DOHH2 (cell line): ENCODE results near the gene PEAK1.

ENCODE experiments used
- H3F3A ChIP-seq: fragments of 200-600 bp; sonication (generic), shearing (Covaris generic); 2 replicates; pipeline ENCODE4 v1.6.0; 2016; ENCODE audit warnings: antibody characterized with exemption, mild to moderate bottlenecking; ENCODE audit not compliant: control insufficient read depth, insufficient read depth
- H3K27ac ChIP-seq: fragments of 200-600 bp; sonication (generic); 2 replicates; pipeline ENCODE4 v1.5.1; 2014; ENCODE audit warnings: low read depth, mild to moderate bottlenecking, low read length, moderate library complexity
- H3K27me3 ChIP-seq: fragments of 200-600 bp; sonication (generic); 2 replicates; pipeline ENCODE4 v1.6.1; 2014; ENCODE audit warnings: mild to moderate bottlenecking, low read length, mixed read lengths; ENCODE audit not compliant: control insufficient read depth
- H3K36me3 ChIP-seq: fragments of 200-600 bp; sonication (generic); 2 replicates; pipeline ENCODE4 v1.6.1; 2014; ENCODE audit warnings: mild to moderate bottlenecking, low read length, moderate library complexity, mixed read lengths; ENCODE audit not compliant: control insufficient read depth
- H3K4me1 ChIP-seq: fragments of 200-600 bp; sonication (generic); 2 replicates; pipeline ENCODE4 v1.6.1; 2014; ENCODE audit warnings: mild to moderate bottlenecking, low read length, mixed read lengths; ENCODE audit not compliant: control insufficient read depth
- H3K4me2 ChIP-seq: fragments of 200-600 bp; sonication (generic); 2 replicates; pipeline ENCODE4 v1.6.0; 2014; ENCODE audit warnings: mild to moderate bottlenecking, low read length, moderate library complexity
- H3K4me3 ChIP-seq: fragments of 200-600 bp; sonication (generic); 2 replicates; pipeline ENCODE4 v1.5.1; 2014; ENCODE audit warnings: mild to moderate bottlenecking, low read length, mixed read lengths
- H3K79me2 ChIP-seq: fragments of 200-600 bp; sonication (generic); 2 replicates; pipeline ENCODE4 v1.6.1; 2014; ENCODE audit warnings: mild to moderate bottlenecking, low read length, mixed read lengths; ENCODE audit not compliant: control insufficient read depth
- H3K9me2 ChIP-seq: fragments of 200-600 bp; sonication (generic); replicated peaks from 2 replicates; pipeline ENCODE4 v1.6.1; 2014; ENCODE audit warnings: mild to moderate bottlenecking, low read length, mixed read lengths; ENCODE audit not compliant: control insufficient read depth
- H3K9me3 ChIP-seq: fragments of 200-600 bp; sonication (generic); 2 replicates; pipeline ENCODE4 v1.6.1; 2014; ENCODE audit warnings: antibody characterized with exemption, low read length, mixed read lengths; ENCODE audit not compliant: control insufficient read depth, insufficient read depth
- H4K20me1 ChIP-seq: fragments of 200-600 bp; sonication (generic); 2 replicates; pipeline ENCODE4 v1.6.0; 2014; ENCODE audit warnings: low read depth, mild to moderate bottlenecking, antibody characterized with exemption, low read length, moderate library complexity; ENCODE audit not compliant: control insufficient read depth, insufficient read depth
- CTCF ChIP-seq: fragments of 200-600 bp; sonication (generic); IDR thresholded peaks from one replicate; pipeline ENCODE4 v1.5.1; 2014; ENCODE audit warnings: antibody characterized with exemption, mild to moderate bottlenecking, low read depth, low read length; ENCODE audit not compliant: poor library complexity, severe bottlenecking
- EZH2phosphoT487 ChIP-seq: fragments of 200-600 bp; sonication (generic); IDR thresholded peaks from 2 replicates; pipeline ENCODE4 v1.6.1; 2017; ENCODE audit warnings: borderline replicate concordance, mild to moderate bottlenecking, antibody characterized with exemption, low read length, moderate library complexity, mixed read lengths

The PEAK1 gene

DNA sequence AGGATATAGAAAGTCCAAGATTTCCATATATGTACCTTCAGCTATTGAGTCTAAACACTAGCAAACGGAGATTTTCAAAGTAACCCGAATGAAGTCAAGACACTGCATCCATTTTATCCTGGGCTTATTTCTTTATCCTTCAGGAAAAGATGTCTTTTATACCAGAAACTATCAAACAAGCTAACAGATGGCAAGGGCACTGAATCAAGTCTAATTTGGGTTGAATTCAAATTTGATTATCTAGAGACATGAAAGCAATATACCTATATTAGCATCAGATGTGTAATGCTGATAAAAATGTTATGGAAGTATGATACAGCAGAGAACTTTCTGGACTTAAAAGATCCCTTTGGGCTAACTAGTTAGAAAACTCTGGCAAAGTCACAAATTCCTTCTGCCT lies 210.7 kb downstream of the PEAK1 start:
- TF ChIP-seq EZH2phosphoT487: no peak
- TF ChIP-seq CTCF: no peak
- Histone ChIP-seq H3K27me3 (no peaks in the 10 kb centered on the region), H3K9me3 (no peaks in the 10 kb centered on the region), H3F3A (no peaks in the 10 kb centered on the region), H3K27ac (no peak overlapping the region), H3K79me2 (no peaks in the 10 kb centered on the region), H3K36me3 (no peaks in the 10 kb centered on the region), H3K9me2 (no peaks in the 10 kb centered on the region), H4K20me1 (no peaks in the 10 kb centered on the region), H3K4me2 (no peak overlapping the region), H3K4me1 (no peaks in the 10 kb centered on the region), H3K4me3 (no peak overlapping the region)

DNA sequence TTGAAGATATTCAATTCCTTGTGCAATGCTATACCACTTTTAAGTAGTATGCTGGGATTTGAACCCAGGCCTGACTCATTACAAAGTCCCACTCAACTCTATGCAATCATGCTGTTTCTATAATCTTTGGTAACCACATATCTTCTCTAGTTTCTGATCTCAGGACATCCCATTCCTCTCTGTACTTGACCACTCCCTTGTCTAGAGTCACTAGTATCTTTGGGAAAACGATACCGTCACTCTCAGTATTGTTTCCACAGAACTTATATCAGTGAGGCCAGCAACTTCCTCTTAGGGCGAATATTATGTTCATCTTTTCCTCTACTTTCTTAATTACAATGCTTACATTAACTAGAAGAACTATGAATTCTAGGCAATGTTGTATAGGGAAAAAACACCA lies 211.7 kb downstream of the PEAK1 start:
- H3K4me1 ChIP-seq: no peaks in the 10 kb centered on the region
- no peak overlapping the region for H3K27ac ChIP-seq
- H3K4me3 ChIP-seq: no peak overlapping the region
- H3K27me3 ChIP-seq: no peaks in the 10 kb centered on the region
- no peaks in the 10 kb centered on the region for H4K20me1 ChIP-seq
- H3K9me3 ChIP-seq: no peaks in the 10 kb centered on the region
- H3K79me2 ChIP-seq: no peaks in the 10 kb centered on the region
- H3K4me2 ChIP-seq: no peak overlapping the region
- H3F3A ChIP-seq: no peaks in the 10 kb centered on the region
- H3K36me3 ChIP-seq: no peaks in the 10 kb centered on the region
- TF ChIP-seq CTCF (no peak), EZH2phosphoT487 (no peak)
- H3K9me2 ChIP-seq: no peaks in the 10 kb centered on the region

DNA sequence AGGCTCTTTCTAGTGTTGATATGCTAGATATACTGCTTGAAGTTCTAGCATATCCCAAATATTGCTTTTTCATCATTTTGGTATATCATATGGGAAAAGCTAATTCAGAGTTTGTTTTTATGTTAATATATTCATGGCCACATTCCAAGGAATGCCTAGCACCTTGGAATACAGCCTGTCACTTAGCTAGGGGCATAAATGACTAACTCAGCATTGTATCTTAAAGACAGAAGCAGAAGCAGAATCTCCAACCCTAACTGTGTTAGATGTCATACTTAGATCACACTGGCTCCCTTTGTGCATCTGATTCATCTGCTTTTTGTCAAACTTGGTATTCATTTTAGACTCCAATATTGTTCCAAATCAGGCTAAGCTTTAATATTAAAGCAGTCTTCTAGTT lies 218.2 kb downstream of the PEAK1 start:
- Histone ChIP-seq H3K4me2 (no peak overlapping the region), H3K4me1 (no peaks in the 10 kb centered on the region), H3K27ac (no peak overlapping the region), H3K27me3 (no peaks in the 10 kb centered on the region), H3K4me3 (no peak overlapping the region), H4K20me1 (no peaks in the 10 kb centered on the region), H3K79me2 (no peaks in the 10 kb centered on the region), H3K36me3 (no peaks in the 10 kb centered on the region), H3F3A (no peaks in the 10 kb centered on the region), H3K9me2 (no peaks in the 10 kb centered on the region), H3K9me3 (no peaks in the 10 kb centered on the region)
- TF ChIP-seq EZH2phosphoT487: no peak
- TF ChIP-seq CTCF: no peak

GRCh38 chr15:77196381-77196780 lies 223.5 kb downstream of the PEAK1 start:
- H3K4me3 ChIP-seq: no peak overlapping the region
- no peaks in the 10 kb centered on the region for H3F3A ChIP-seq
- no peak overlapping the region for H3K27ac ChIP-seq
- peaks cover 5% of the 10 kb centered on the region; the same call in 1 of the 2 replicates for H3K4me1 ChIP-seq
- no peaks in the 10 kb centered on the region for H3K27me3 ChIP-seq
- H3K36me3 ChIP-seq: no peaks in the 10 kb centered on the region
- no peaks in the 10 kb centered on the region for H3K9me2 ChIP-seq
- TF ChIP-seq EZH2phosphoT487 (no peak), CTCF (no peak)
- no peaks in the 10 kb centered on the region for H4K20me1 ChIP-seq
- H3K4me2 ChIP-seq: no peak overlapping the region
- no peaks in the 10 kb centered on the region for H3K79me2 ChIP-seq
- no peaks in the 10 kb centered on the region for H3K9me3 ChIP-seq
